ENCODE data around the gene GPT2. TPM values are rescaled to one million over a fixed set of nuclear protein-coding genes. Genes with fewer than 3 reads are reported as not detected.
A peak's percentile ranks its signal among the peaks of the same experiment; 100 is the strongest.

GPT2 gene
- total RNA-seq, 1 experiment from 2014 or later = 68.8 TPM

- Mint-ChIP-seq H3K36me3 (ENCODE audit: insufficient read depth in 1 of 3, low read depth in 3 of 3) (peaks cover 61 to 94% (median 90%) of the 10 kb centered on the region in 3 experiments), H3K4me1 (peaks cover 25 to 28% of the 10 kb centered on the region in 2 experiments), H3K27ac (peak overlapping the region in 2 of 3 experiments; percentile 41 to 53; a peak in 5 of 7 replicates), H3K27me3 (ENCODE audit: low read depth) (no peaks in the 10 kb centered on the region), H3K4me3 (no peak overlapping the region), H3K9me3 (no peaks in the 10 kb centered on the region)
- no peak overlapping the region for H3K56ac ChIP-seq (ENCODE audit: insufficient read length, low read depth, low read length)
- H3K4me1 ChIP-seq (ENCODE audit: insufficient read depth, low read length) = peaks cover 5% of the 10 kb centered on the region; the same call in 1 of the 2 replicates
- no peak overlapping the region for H3K4ac ChIP-seq (ENCODE audit: low read depth, low read length)
- TF ChIP-seq, protein P1, sequence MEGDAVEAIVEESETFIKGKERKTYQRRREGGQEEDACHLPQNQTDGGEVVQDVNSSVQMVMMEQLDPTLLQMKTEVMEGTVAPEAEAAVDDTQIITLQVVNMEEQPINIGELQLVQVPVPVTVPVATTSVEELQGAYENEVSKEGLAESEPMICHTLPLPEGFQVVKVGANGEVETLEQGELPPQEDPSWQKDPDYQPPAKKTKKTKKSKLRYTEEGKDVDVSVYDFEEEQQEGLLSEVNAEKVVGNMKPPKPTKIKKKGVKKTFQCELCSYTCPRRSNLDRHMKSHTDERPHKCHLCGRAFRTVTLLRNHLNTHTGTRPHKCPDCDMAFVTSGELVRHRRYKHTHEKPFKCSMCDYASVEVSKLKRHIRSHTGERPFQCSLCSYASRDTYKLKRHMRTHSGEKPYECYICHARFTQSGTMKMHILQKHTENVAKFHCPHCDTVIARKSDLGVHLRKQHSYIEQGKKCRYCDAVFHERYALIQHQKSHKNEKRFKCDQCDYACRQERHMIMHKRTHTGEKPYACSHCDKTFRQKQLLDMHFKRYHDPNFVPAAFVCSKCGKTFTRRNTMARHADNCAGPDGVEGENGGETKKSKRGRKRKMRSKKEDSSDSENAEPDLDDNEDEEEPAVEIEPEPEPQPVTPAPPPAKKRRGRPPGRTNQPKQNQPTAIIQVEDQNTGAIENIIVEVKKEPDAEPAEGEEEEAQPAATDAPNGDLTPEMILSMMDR (conservative IDR thresholded peaks at IDR 0.05) = no peak
- no peak overlapping the region for H2BK5ac ChIP-seq (ENCODE audit: insufficient read length, low read length)
- no peak overlapping the region for H2BK12ac ChIP-seq (ENCODE audit: insufficient read length, low read depth, low read length)
- H3K27ac ChIP-seq (ENCODE audit: insufficient read length, low read depth, low read length) = no peak overlapping the region
- no peaks in the 10 kb centered on the region for H3K23me2 ChIP-seq (ENCODE audit: insufficient read length, low read depth, low read length, poor library complexity, severe bottlenecking)
- no peaks in the 10 kb centered on the region for H3K79me2 ChIP-seq (ENCODE audit: insufficient read depth, low read length)
- H3K18ac ChIP-seq (ENCODE audit: insufficient read length, low read depth, low read length) = no peak overlapping the region
- no peak overlapping the region for H2BK15ac ChIP-seq (ENCODE audit: low read depth, low read length)
- no CpG with 5 or more reads among the region's 3 CpGs for WGBS (ENCODE audit: extremely low coverage, insufficient read length, low lambda C conversion rate)
- H3K14ac ChIP-seq (ENCODE audit: insufficient read depth, low read length) = no peak overlapping the region
- no peaks in the 10 kb centered on the region for H4K20me1 ChIP-seq (ENCODE audit: control insufficient read depth, insufficient read depth, insufficient read length)
- no peak overlapping the region for H2BK120ac ChIP-seq (ENCODE audit: low read depth, low read length, poor library complexity, severe bottlenecking)
- H3K23ac ChIP-seq (ENCODE audit: insufficient read length, low read depth, low read length) = no peak overlapping the region
- no peak overlapping the region for H3T11ph ChIP-seq (ENCODE audit: low read length)
- DNase-seq = no peak
- H3K27me3 ChIP-seq (ENCODE audit: insufficient read depth, low read length) = no peaks in the 10 kb centered on the region
- no peak overlapping the region for H3K4me2 ChIP-seq (ENCODE audit: insufficient read depth, insufficient read length, low read length)
- H2AFZ ChIP-seq (ENCODE audit: low read length) = no peak overlapping the region
- no peaks in the 10 kb centered on the region for H3K79me1 ChIP-seq (ENCODE audit: insufficient read depth, low read depth, low read length, poor library complexity, severe bottlenecking)
- H3K9ac ChIP-seq (ENCODE audit: extremely low read depth, insufficient read length, low read length) = no peak overlapping the region
- no peak overlapping the region for H4K8ac ChIP-seq (replicated peaks; ENCODE audit: insufficient read length, low read depth, low read length)
- H3K9me3 ChIP-seq (ENCODE audit: control insufficient read depth, low read depth, low read length) = no peaks in the 10 kb centered on the region
- H4K91ac ChIP-seq (ENCODE audit: insufficient read length, low read depth, low read length) = no peak overlapping the region
- no peak overlapping the region for H2BK20ac ChIP-seq (ENCODE audit: low read depth, low read length, poor library complexity, severe bottlenecking)
- H4K5ac ChIP-seq (ENCODE audit: insufficient read length, low read depth, low read length) = no peak overlapping the region
- H2AK5ac ChIP-seq (ENCODE audit: insufficient read length, low read length) = no peak overlapping the region
These were observed 78.5 kb downstream of the GPT2 start for GRCh38 chr16:46962629-46963028.
